ENCODE measurements around the gene BST1. TPM values are rescaled to one million over a fixed set of nuclear protein-coding genes. Genes with fewer than 3 reads are reported as not detected.

BST1 gene
- total RNA-seq, 1 experiment from 2014 or later: 1.4 TPM

DNA sequence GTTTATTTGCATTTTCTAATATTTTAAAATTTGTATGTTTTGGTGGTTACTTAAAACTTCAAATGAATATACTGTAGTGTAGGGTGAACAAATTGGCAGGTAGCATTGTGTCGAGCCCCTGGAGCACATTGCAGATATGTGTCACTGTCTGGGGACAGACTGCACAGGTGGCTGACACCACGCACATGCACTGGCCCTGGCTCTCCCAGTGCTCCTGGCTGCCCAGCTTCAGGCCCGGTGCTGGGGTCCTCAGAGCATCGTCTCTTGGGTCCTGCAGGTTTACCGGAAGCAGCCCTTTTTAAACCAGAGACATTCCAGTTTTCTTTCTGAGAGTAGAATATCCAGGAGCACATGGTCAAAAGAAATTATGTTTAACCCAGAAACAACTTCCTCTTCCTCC lies 15.6 kb downstream of the BST1 start (continued):
- TF ChIP-seq ZBTB43 (CRISPR knock-in tag; IDR thresholded peaks at IDR 0.05): no peak

DNA sequence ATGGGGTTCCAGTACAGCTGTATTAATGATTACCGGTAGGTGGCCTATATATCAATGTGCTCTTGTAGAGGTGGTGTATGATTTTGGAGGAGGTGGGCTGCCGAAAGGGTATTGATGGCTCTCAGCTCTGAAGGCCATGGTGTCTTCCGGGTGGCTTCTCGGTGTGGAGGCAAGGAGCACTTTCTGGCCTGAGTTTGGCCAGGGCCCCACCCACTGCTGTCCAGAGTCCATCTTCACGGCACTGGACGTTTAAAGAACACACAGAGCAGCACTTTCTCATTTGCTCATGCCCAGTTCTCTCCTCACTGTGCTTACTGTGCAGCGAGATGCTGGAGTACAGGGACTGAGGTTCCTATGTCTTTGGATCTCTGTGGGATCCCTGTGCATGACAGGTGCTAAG lies 16.1 kb downstream of the BST1 start:
- ATAC-seq (no peak), DNase-seq (ENCODE audit: low spot score) (no peak)
- Mint-ChIP-seq H3K27ac (no peak overlapping the region), H3K4me3 (no peak overlapping the region), H3K27me3 (ENCODE audit: low read depth) (no peaks in the 10 kb centered on the region), H3K36me3 (no peaks in the 10 kb centered on the region), H3K9me3 (no peaks in the 10 kb centered on the region; the same call in 1 of the 2 replicates), H3K4me1 (peaks cover 7% of the 10 kb centered on the region)
- POLR2A ChIA-PET: no interaction called here
- TF ChIP-seq PRRX2 (CRISPR knock-in tag; IDR thresholded peaks at IDR 0.05) (no peak), ELF4 (CRISPR knock-in tag; IDR thresholded peaks at IDR 0.05; ENCODE audit: low read depth) (no peak), OVOL2 (CRISPR knock-in tag; IDR thresholded peaks at IDR 0.05; ENCODE audit: borderline replicate concordance) (no peak), ESRRA (CRISPR knock-in tag; IDR thresholded peaks at IDR 0.05; ENCODE audit: borderline replicate concordance) (no peak), MAX (CRISPR knock-in tag; IDR thresholded peaks at IDR 0.05) (no peak), NFE2L1 (CRISPR knock-in tag; IDR thresholded peaks at IDR 0.05) (no peak), ZNF232 (CRISPR knock-in tag; IDR thresholded peaks at IDR 0.05) (no peak), NR3C1 (CRISPR knock-in tag; conservative IDR thresholded peaks at IDR 0.05; ENCODE audit: low read depth) (no peak), ZNF396 (CRISPR knock-in tag; IDR thresholded peaks at IDR 0.05; ENCODE audit: borderline replicate concordance) (no peak), MYBL2 (CRISPR knock-in tag; IDR thresholded peaks at IDR 0.05) (no peak), GRHL2 (CRISPR knock-in tag; IDR thresholded peaks at IDR 0.05; ENCODE audit: insufficient replicate concordance, severe bottlenecking) (no peak), RORB (CRISPR knock-in tag; IDR thresholded peaks at IDR 0.05) (no peak), PRDM15 (CRISPR knock-in tag; IDR thresholded peaks at IDR 0.05) (no peak), ZNF219 (CRISPR knock-in tag; IDR thresholded peaks at IDR 0.05; ENCODE audit: borderline replicate concordance) (no peak), TCF7 (CRISPR knock-in tag; IDR thresholded peaks at IDR 0.05; ENCODE audit: low read depth) (no peak), SMAD4 (CRISPR knock-in tag; IDR thresholded peaks at IDR 0.05) (no peak)
- TF ChIP-seq, protein P1, sequence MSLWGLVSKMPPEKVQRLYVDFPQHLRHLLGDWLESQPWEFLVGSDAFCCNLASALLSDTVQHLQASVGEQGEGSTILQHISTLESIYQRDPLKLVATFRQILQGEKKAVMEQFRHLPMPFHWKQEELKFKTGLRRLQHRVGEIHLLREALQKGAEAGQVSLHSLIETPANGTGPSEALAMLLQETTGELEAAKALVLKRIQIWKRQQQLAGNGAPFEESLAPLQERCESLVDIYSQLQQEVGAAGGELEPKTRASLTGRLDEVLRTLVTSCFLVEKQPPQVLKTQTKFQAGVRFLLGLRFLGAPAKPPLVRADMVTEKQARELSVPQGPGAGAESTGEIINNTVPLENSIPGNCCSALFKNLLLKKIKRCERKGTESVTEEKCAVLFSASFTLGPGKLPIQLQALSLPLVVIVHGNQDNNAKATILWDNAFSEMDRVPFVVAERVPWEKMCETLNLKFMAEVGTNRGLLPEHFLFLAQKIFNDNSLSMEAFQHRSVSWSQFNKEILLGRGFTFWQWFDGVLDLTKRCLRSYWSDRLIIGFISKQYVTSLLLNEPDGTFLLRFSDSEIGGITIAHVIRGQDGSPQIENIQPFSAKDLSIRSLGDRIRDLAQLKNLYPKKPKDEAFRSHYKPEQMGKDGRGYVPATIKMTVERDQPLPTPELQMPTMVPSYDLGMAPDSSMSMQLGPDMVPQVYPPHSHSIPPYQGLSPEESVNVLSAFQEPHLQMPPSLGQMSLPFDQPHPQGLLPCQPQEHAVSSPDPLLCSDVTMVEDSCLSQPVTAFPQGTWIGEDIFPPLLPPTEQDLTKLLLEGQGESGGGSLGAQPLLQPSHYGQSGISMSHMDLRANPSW (CRISPR knock-in tag; conservative IDR thresholded peaks at IDR 0.05; ENCODE audit: low read depth): no peak
- TF ChIP-seq, protein P2, sequence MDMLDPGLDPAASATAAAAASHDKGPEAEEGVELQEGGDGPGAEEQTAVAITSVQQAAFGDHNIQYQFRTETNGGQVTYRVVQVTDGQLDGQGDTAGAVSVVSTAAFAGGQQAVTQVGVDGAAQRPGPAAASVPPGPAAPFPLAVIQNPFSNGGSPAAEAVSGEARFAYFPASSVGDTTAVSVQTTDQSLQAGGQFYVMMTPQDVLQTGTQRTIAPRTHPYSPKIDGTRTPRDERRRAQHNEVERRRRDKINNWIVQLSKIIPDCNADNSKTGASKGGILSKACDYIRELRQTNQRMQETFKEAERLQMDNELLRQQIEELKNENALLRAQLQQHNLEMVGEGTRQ (CRISPR knock-in tag; IDR thresholded peaks at IDR 0.05): no peak
- TF ChIP-seq, protein P3, sequence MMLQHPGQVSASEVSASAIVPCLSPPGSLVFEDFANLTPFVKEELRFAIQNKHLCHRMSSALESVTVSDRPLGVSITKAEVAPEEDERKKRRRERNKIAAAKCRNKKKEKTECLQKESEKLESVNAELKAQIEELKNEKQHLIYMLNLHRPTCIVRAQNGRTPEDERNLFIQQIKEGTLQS (CRISPR knock-in tag; conservative IDR thresholded peaks at IDR 0.05): no peak
- TF ChIP-seq, protein P4, sequence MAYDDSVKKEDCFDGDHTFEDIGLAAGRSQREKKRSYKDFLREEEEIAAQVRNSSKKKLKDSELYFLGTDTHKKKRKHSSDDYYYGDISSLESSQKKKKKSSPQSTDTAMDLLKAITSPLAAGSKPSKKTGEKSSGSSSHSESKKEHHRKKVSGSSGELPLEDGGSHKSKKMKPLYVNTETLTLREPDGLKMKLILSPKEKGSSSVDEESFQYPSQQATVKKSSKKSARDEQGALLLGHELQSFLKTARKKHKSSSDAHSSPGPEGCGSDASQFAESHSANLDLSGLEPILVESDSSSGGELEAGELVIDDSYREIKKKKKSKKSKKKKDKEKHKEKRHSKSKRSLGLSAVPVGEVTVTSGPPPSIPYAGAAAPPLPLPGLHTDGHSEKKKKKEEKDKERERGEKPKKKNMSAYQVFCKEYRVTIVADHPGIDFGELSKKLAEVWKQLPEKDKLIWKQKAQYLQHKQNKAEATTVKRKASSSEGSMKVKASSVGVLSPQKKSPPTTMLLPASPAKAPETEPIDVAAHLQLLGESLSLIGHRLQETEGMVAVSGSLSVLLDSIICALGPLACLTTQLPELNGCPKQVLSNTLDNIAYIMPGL (CRISPR knock-in tag; IDR thresholded peaks at IDR 0.05): no peak
- CTCF ChIA-PET: no interaction called here

All from WTC11 (cell line).